Fibroblast of pulmonary artery (primary cell): ENCODE measurements around the gene ZMIZ1.

Experiments
- DNase-seq: peaks from one replicate; pipeline ENCODE4 v3.0.0-alpha.2; 2010; ENCODE audit warnings: low read depth
- H3K4me3 ChIP-seq: replicated peaks from 2 replicates; pipeline ENCODE4 v1.5.1; 2011; ENCODE audit warnings: low read depth, mild to moderate bottlenecking, control low read depth, low read length, moderate library complexity
- TF ChIP-seq, protein P1 (sequence below): IDR thresholded peaks from 2 replicates; pipeline ENCODE4 v1.5.1; 2011; ENCODE audit warnings: mild to moderate bottlenecking, control low read depth, low read length, inconsistent platforms; ENCODE audit errors: missing control alignments

Gene ZMIZ1

DNA sequence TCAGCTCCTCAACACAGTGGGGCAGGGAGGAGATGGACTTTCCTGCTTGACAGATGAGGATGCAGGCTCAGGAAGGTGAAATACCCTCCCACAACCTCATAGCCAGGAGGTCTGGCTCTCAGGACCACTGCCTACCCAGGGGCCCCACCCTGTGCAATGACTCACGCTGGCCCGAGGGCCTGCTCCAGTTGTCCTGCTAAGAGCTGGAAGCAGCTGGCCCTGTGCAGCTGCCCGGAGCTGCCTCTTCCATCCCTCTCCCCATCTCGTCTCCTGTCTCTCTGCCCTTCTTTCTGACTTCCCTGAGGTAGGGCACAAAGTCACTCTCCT lies 123.9 kb downstream of the ZMIZ1 start:
- H3K4me3 ChIP-seq = no peak overlapping the region
- DNase-seq = peak; percentile 30
- TF ChIP-seq, protein P1, sequence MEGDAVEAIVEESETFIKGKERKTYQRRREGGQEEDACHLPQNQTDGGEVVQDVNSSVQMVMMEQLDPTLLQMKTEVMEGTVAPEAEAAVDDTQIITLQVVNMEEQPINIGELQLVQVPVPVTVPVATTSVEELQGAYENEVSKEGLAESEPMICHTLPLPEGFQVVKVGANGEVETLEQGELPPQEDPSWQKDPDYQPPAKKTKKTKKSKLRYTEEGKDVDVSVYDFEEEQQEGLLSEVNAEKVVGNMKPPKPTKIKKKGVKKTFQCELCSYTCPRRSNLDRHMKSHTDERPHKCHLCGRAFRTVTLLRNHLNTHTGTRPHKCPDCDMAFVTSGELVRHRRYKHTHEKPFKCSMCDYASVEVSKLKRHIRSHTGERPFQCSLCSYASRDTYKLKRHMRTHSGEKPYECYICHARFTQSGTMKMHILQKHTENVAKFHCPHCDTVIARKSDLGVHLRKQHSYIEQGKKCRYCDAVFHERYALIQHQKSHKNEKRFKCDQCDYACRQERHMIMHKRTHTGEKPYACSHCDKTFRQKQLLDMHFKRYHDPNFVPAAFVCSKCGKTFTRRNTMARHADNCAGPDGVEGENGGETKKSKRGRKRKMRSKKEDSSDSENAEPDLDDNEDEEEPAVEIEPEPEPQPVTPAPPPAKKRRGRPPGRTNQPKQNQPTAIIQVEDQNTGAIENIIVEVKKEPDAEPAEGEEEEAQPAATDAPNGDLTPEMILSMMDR = no peak

DNA sequence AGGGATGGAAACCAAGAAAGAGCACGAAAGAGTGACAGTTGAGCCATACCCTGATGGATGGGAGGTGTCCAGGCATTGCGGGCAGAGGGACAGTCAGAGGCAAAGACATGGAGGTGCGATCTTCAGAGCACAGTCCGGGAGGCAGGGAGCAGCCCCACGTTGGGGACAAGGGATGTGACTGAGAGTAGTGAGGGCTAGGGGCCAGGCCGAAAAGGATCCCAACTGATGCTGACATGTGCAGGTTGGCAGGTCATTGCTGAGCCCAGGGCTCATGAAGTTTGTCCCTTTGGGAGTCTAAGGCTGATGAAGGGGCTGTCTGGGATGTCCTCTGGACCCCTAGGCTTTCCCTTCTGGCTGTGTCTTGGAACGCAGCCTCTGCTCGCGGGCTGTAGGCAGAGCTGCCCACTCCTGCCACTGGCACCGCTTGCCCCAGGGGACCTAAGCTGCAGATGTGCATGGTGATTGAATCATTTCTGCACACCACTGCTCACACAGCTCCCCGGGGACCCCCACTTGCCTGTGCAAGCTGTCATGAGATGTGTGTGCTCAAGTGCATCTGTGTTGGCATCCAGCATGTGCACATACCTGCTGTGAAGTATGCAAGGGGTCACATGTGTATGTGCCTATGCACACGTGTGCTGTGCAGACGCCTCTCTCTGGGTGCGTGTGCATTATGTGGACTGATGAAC lies 125.1 kb downstream of the ZMIZ1 start:
- TF ChIP-seq, protein P1 = no peak
- DNase-seq = no peak
- no peak overlapping the region for H3K4me3 ChIP-seq

DNA sequence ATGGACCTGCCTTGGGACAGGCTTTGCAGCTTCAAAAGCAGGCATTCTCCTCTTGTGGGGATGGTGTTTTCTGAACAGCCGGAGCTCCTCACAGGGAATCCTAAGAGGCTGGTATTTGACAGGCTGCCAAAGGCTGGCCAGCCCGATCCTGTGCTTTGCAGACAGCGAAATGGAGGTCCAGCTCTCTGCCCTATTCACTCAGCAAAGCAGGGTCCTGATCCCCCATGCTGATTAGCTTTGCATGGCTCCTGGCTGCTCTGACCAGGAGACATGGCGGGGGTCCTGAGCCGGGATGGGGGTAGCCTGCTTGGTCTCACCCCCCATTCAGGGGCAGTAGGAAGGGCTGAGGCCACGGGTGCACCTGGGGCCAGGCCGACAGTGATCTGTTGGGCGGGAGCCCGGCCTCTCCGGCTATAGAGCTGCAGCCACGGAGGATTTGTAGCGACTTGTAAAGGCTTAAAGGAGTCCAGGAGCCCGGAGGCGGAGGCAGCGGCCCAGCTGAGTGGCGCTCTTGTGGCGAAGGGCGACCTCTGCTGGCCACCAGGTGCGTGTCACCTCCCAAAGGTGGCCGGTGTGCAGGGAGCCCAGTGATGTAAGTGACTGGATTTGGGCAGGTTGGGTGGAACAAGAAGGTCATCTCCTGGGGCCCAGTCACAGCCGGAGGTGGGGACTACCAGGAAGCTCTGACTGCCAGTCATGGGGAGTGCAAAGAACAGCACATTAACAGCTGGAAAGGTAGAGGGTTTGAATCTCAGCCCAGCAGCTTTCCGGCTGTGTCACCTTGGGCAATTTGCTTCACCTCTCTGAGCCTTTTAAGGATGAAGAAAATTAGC lies 126.5 kb downstream of the ZMIZ1 start:
- DNase-seq = peak; percentile 88
- H3K4me3 ChIP-seq = no peak overlapping the region
- TF ChIP-seq, protein P1 = peak; percentile 85

DNA sequence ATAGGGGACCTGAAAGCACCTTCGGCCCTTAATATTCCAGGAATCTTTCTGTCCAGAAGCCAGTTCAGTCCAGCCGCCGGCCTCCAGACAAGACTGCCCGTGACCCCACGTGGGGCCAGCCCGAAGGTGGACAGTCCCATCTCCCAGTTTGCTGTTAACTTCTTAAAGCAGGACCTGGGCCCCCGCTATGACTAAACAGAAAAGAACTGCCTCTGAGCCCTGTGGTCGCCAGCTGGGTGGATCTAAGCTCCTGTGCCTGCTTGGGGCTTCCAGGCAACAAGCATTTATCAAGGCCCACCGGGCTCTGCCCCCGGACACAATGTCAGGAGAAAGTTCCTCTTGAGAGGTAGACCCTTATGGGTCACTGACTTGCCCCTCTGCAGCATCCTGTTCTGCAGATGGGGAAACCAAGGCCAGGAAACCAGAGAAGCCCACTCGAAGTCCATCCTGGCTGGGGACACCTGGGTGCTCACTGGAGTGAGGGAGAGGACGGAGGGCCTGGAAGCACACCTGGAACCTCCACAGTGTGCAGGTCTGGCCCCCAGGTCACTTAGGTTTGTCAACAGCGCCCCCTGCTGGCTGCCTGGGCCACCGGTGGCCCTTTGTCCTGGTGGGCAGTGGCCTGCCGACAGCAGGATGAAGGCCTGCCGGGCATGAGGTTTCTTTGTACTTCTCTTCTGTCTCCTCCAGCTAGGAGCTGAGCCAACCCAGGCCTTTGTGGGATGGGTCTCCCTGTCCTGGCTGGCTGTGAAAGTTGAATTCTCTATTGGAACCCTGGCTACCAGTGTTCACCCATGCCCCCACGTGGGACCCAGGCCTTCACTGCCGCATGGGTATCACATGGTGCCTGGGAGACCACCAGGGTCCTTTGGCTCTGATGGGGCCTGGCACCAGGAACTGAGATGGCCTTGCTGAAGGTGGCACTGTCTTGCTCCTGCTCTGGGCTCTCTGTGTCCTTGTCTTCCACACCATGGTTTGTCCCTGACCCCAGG lies 128.0 kb downstream of the ZMIZ1 start:
- no peak overlapping the region for H3K4me3 ChIP-seq
- TF ChIP-seq, protein P1 = peak; percentile 77
- peak; percentile 68 for DNase-seq

DNA sequence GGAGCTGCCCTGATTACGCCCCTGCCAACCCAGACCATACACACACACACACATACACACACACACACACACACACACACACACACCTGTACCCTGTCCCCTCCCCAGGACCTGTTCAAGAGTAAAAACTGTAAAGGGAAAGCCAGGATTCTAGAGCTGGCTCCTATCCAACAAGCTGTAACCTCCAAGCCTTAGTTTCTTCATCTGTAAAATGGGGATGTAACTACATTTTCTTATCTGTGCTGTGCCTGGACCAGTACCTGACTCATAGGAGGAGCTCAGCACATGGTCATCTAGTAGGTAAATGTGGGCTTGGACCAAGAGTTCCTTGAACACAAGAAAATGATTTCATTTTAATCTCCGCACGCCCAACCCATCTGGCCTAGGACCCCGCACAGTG lies 128.8 kb downstream of the ZMIZ1 start:
- H3K4me3 ChIP-seq = no peak overlapping the region
- TF ChIP-seq, protein P1 = no peak
- no peak for DNase-seq

DNA sequence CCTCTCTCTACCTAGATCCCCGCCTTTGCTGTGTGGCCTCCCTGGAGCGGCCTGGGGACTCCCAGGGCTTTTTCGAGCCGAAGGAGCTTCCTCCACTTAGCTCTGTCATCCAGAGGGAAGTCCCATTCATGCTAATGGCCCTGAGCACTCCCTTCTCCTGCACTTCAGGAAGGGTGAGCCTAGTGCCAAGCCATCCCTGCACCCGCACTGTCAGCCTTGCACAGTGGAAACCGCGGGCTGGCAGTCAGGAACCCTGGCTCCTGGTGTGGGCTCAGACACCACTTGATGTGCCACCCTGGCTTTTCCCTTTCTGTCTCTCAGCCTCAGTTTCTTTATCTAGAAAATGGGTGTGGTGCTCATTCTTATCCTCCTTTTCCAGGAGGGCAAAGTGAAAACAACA lies 131.6 kb downstream of the ZMIZ1 start:
- TF ChIP-seq, protein P1 = no peak
- no peak for DNase-seq
- no peak overlapping the region for H3K4me3 ChIP-seq
